ENCODE results near the gene CES2.
"Not testable (repeated sequence)": the region's sequence is repeated elsewhere in the genome, so short reads cannot be mapped to it uniquely, and the experiment has no call there.

Gene CES2

DNA sequence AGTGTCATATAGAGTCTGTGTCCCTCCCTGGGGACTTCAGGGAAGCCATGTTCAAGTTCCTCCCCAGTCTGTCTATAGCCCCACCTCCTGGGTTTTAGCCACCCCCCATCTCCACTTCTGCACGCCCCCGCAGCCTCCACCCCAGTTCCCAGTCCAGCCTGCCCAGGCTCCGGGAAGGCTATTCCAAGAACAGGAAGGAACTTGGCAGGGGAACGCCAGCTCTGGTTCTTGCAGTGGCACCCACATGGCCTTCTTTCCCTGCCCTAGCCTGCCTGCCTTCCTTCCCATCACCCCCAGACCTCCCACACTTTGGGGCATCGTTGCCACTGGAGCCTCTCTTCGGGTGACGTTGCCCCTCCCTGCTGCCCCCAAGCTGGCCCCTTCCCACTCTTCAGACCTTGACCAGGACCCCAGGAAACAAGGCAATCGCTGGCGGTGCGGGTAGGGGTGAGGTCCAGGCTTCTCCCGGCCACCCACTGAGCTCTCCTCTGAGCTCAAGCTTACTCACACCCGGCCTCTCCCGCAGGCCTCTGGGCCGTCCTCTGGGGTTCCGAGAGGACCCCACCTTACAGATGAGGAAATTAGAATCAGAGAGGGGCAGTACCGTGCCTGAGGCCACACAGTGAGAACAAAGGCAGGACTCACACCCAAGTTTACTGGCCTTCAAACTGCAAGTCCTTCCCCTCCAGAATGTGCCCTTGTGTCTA, 43.8 kb downstream of the CES2 start:
- no peak for DNase-seq (ENCODE audit: low spot score)

GRCh38 chr16:66983033-66983432, 47.7 kb downstream of the CES2 start:
- no peak for DNase-seq (ENCODE audit: low spot score)

GRCh38 chr16:66984892-66985311, 49.6 kb downstream of the CES2 start:
- no peak for DNase-seq (ENCODE audit: low spot score)

DNA sequence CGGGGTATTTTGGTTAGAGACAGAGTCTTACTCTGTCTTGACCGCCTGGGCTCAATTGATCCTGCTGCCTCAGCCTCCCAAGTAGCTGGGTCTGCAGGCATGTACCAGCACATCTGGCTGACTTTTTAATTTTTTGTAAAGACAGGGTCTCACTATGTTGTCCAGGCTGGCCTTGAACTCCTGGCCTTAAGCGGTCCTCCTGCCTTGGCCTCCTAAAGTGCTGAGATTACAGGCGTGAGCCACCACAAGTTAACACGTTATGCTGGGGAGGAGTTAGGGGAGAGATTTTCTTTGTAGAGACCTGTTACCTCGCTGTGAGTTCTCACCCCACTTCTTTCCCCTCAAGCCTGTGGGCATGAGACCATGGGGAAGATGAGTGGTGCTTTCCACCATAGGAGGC, 51.2 kb downstream of the CES2 start:
- no peak for DNase-seq (ENCODE audit: low spot score)

DNA sequence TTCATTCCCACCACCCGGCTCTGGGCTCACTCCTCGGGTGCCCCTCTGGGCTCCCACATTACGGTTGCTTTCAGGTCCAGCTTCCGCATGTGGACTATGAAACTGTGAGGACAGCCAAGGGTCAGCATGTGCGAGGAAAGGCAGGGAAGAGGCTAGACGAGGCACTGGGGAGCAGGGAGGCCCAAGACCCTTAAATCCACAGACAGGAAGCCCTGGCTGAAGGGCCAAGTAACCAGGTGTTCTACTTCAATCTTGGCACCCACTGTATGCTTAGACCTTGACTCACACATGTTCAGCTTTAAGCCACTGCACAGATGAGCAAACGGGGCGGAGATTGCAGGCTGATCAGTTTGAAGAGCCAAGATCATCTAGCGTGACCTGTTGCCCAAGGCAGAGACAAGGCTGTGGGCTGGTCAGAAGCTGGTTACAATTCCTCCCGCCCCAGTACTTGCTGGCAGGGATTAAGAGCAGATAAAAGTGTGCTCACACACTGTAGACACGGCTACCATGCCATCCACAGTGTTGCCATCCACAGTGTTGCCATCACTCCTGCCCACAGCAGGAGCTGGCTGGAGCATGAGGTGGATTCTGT, 53.0 kb downstream of the CES2 start, which contains the start of gene CES4A:
Gene CES4A, plus strand, starts transcription at position 393 of the 592 bp plus-strand sequence. Its CDS starts 184 bp downstream, at position 577.
- DNase-seq (ENCODE audit: low spot score): no peak

GRCh38 chr16:66991545-66992077, 56.3 kb downstream of the CES2 start:
- DNase-seq (ENCODE audit: low spot score): no peak

DNA sequence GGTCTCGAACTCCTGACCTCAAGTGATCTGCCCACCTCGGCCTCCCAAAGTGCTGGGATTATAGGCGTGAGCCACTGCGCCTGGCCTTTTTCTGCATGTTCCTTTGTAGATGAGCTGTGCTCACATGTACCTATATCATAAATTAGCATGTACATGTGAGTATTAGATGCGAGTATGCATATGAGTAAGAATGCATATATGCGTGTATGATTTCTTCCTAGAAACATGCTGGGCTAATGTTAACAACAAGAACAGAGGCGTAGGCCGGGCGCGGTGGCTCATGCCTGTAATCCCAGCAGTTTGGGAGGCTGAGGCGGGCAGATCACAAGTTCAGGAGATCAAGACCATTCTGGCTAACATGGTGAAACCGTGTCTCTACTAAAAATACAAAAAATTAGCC, 58.2 kb downstream of the CES2 start:
- DNase-seq (ENCODE audit: low spot score): not testable (repeated sequence)

Data from AG08396 (cell line).